HG02759 (cell line): ENCODE results near the gene ZNF358.

Source experiments
- ATAC-seq: cut with Tn5 transposase; IDR thresholded peaks from one replicate; pipeline ENCODE4 v1.9.1; 2021; ENCODE audit warnings: mild to moderate bottlenecking, moderate library complexity; ENCODE audit not compliant: unreplicated experiment

ZNF358 gene

GRCh38 chr19:7554990-7555864, 39.3 kb downstream of the ZNF358 start:
- no peak for ATAC-seq

- no peak for ATAC-seq
These were observed 40.9 kb downstream of the ZNF358 start for GRCh38 chr19:7556696-7557315.

- no peak for ATAC-seq
These were observed 42.8 kb downstream of the ZNF358 start for GRCh38 chr19:7558667-7559066.

- ATAC-seq: no peak
These were observed 43.2 kb downstream of the ZNF358 start for GRCh38 chr19:7559102-7559501.

- no peak for ATAC-seq
These were observed 44.4 kb downstream of the ZNF358 start for GRCh38 chr19:7560255-7560654.

GRCh38 chr19:7561325-7561724, 45.4 kb downstream of the ZNF358 start:
- no peak for ATAC-seq

- ATAC-seq: no peak
These were observed 46.9 kb downstream of the ZNF358 start for GRCh38 chr19:7562646-7563393.

GRCh38 chr19:7564866-7565265, 49.0 kb downstream of the ZNF358 start:
- no peak for ATAC-seq

- ATAC-seq: no peak
These were observed 49.4 kb downstream of the ZNF358 start for GRCh38 chr19:7565332-7565731.
